NCI-H748 treated with DMSO at 0.1 percent for 48 hours (cell line): ENCODE results near the gene CPSF4L.

ENCODE experiments used
- DNase-seq: peaks from one replicate; lab custom pipeline; 2025; lab: John Stamatoyannopoulos, UW

Gene CPSF4L

GRCh38 chr17:73203135-73203787 is 58.4 kb downstream of the CPSF4L start:
- no peak for DNase-seq

DNA sequence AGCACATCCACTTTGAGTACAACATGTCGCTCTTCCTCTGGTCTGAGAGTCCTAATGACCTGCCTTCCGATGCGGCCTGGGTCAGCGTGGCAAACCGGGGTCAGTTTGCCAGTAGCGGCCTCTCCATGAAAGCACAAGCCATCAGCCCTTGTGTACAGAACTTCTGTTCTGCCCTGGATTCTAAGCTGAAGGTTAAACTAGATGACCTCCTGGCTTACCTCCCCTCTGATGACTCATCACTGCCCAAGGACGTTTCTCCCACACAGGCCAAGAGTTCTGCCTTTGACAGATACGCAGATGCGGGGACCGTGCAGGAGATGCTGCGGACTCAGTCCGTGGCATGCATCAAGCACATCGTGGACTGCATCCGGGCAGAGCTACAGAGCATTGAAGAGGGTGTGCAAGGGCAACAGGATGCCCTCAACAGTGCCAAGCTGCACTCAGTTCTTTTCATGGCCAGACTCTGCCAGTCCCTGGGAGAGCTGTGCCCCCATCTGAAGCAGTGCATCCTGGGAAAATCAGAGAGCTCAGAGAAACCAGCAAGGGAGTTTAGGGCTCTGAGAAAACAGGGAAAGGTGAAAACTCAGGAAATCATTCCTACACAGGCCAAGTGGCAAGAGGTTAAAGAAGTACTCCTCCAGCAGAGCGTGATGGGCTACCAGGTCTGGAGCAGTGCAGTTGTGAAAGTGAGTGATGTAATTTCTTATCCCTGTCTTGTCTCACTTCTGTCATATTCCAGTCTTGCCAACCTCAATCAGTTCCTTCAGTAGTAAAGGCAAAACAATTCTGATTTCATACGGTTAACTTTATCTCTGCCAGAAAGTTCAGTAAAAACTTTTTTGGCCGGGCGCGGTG is 60.2 kb downstream of the CPSF4L start:
- DNase-seq, result no peak

DNA sequence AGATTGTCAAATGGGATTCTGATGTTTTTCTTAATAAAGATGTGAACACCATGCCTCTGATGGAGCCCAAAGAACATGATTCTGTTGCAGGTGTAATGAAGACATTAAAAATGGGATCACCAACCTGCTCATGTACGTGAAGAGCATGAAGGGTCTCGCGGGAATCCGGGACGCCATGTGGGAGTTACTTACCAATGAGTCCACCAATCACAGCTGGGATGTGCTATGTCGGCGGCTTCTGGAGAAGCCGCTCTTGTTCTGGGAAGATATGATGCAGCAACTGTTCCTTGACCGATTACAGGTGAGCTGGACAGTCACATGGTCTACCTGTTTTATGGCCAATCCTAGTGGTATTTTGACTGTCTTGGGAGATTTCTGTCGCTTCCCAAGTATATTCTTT is 61.2 kb downstream of the CPSF4L start:
- DNase-seq, result no peak

DNA sequence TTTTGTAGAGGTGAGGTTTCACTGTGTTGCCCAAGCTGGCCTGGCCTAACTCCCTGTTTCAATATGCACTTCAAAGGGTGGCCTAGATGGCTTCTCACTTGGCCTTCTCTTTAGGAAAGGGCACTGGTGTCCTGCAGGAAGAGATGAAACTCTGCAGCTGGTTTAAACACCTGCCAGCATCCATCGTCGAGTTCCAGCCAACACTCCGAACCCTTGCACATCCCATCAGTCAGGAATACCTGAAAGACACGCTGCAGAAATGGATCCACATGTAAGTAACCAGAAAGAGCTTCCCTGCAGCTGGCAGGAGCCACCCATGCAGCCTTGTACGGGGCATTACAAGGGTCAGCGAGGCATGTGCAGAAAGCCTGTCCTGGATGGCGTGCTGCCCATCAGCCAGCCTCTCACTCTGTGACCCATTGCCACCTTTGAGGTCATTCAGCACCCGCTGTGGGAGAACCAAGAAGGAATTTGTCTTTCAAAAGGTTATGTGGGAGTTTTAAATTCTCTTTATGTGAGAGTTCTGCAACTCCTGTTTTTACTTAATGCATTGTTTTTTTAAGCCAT is 61.8 kb downstream of the CPSF4L start:
- DNase-seq, result no peak

DNA sequence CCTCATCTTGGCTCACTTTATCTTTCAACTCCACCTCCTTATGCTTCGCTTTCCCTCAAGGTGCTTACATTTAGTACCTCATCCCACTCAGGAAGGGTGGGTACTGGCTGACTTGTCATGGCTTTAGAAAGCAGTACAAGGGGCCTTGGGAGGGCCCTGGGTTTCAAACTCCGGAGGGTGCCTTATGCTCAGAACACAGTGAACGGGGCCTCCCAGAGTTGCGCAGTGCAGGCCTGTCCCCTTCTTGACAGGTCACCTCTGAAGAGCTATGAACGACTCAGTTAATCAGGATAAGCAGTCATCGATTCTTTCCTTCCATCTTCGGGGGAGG is 62.8 kb downstream of the CPSF4L start:
- DNase-seq, result no peak
